Caco-2 (cell line): ENCODE data around the gene STAT3. TPM values are rescaled to one million over a fixed set of nuclear protein-coding genes. Genes with fewer than 3 reads are reported as not detected.
A peak's percentile ranks its signal among the peaks of the same experiment; 100 is the strongest.

Experiments
- BruUV-seq: library from RNA; stranded (reverse); fragments of 400-500 nt; replicated peaks from 2 replicates; lab custom pipeline; 2021; lab: Mats Ljungman, UMichigan
- CTCF ChIA-PET: fragments of 300-600 bp; sonication (Branson Sonifier 250); formaldehyde crosslinking; loops from one replicate; lab custom pipeline; 2022; ENCODE audit warnings: antibody characterized with exemption; lab: Charles Lee
- POLR2A ChIA-PET: fragments of 300-600 bp; sonication (Branson Sonifier 250); formaldehyde crosslinking; loops from one replicate; lab custom pipeline; 2022; ENCODE audit warnings: antibody characterized with exemption; lab: Charles Lee
- DNase-seq, 2 experiments: peaks; one replicate each; pipeline versions ENCODE4 v3.0.0 to v3.0.0-alpha.2; 2020 to 2022
- H3K27me3 ChIP-seq: replicated peaks from 2 replicates; pipeline ENCODE4 v1.6.0; 2011; ENCODE audit warnings: low read length; ENCODE audit not compliant: control insufficient read depth, insufficient read depth
- H3K36me3 ChIP-seq: 2 replicates; pipeline ENCODE4 v1.5.1; 2011; ENCODE audit warnings: low read length; ENCODE audit not compliant: control insufficient read depth, insufficient read depth
- H3K4me1 ChIP-seq: fragments of 250-450 bp; sonication (Bioruptor Pico); 2 replicates; pipeline ENCODE4 v1.5.1; 2020; ENCODE audit warnings: mild to moderate bottlenecking
- H3K4me3 ChIP-seq: 2 replicates; pipeline ENCODE4 v1.5.1; 2011; ENCODE audit warnings: low read depth, mild to moderate bottlenecking, control low read depth, low read length
- H3K9me3 ChIP-seq: fragments of 250-450 bp; sonication (Bioruptor Pico); 2 replicates; pipeline ENCODE4 v1.5.1; 2020; ENCODE audit warnings: mild to moderate bottlenecking, moderate library complexity
- H3K27ac Mint-ChIP-seq: one replicate; pipeline ENCODE4 v1.8.0; 2022; ENCODE audit warnings: mixed read lengths; ENCODE audit not compliant: unreplicated experiment
- H3K27me3 Mint-ChIP-seq: one replicate; pipeline ENCODE4 v1.8.0; 2022; ENCODE audit warnings: mixed read lengths; ENCODE audit not compliant: insufficient read depth, unreplicated experiment
- H3K36me3 Mint-ChIP-seq: one replicate; pipeline ENCODE4 v1.8.0; 2022; ENCODE audit warnings: mild to moderate bottlenecking, mixed read lengths; ENCODE audit not compliant: insufficient read depth, unreplicated experiment
- H3K4me1 Mint-ChIP-seq: one replicate; pipeline ENCODE4 v1.8.0; 2022; ENCODE audit warnings: low read depth, mixed read lengths; ENCODE audit not compliant: unreplicated experiment
- H3K4me3 Mint-ChIP-seq: one replicate; pipeline ENCODE4 v1.8.0; 2022; ENCODE audit warnings: mild to moderate bottlenecking, moderate library complexity, mixed read lengths; ENCODE audit not compliant: unreplicated experiment
- H3K9me3 Mint-ChIP-seq: one replicate; pipeline ENCODE4 v1.8.0; 2022; ENCODE audit warnings: mixed read lengths; ENCODE audit not compliant: unreplicated experiment
- CTCF ChIP-seq, 2 experiments: fragments of 200-600 bp in 1 of 2; IDR thresholded peaks; 1 replicate in 1 of 2; 2 replicates in 1 of 2; pipeline versions ENCODE4 v1.5.1 to v1.8.0; 2011 to 2022; ENCODE audit warnings: antibody characterized with exemption in 1 of 2, control low read depth in 1 of 2, inconsistent platforms in 1 of 2, low read depth in 1 of 2, low read length in 1 of 2, mild to moderate bottlenecking in 1 of 2, moderate library complexity in 1 of 2; ENCODE audit not compliant: insufficient read depth in 1 of 2, severe bottlenecking in 1 of 2, unreplicated experiment in 1 of 2
- intact Hi-C: fragments of 100-400 bp; cut with micrococcal nuclease; formaldehyde crosslinking; loops from one replicate; pipeline ENCODE4 v1.10.0; 2022; ENCODE audit not compliant: unreplicated experiment
- total RNA-seq: library from RNA; stranded (reverse); gene quantifications from 2 replicates; pipeline ENCODE4 v1.2.3, GENCODE V29; 2022

Gene STAT3
- total RNA-seq, 1 experiment from 2014 or later: 73.7 TPM

GRCh38 chr17:42312035-42312284 is 76.3 kb downstream of the STAT3 start:
- ChIA-PET CTCF (interaction anchor here (0.5 kb wide), 1 partner anchor 13 kb away, joined by 3 read pairs; no protein-coding TSS in a partner anchor), POLR2A (no interaction called here)
- no TSS peak for BruUV-seq
- Mint-ChIP-seq H3K27me3 (no peaks in the 10 kb centered on the region), H3K36me3 (peaks cover 59% of the 10 kb centered on the region), H3K9me3 (no peaks in the 10 kb centered on the region), H3K4me3 (no peak overlapping the region), H3K27ac (peak overlapping the region; percentile 33), H3K4me1 (peaks cover 19% of the 10 kb centered on the region)
- peaks cover 17% of the 10 kb centered on the region for H3K4me1 ChIP-seq
- H3K9me3 ChIP-seq: no peaks in the 10 kb centered on the region
- DNase-seq: no peak
- no peak for TF ChIP-seq CTCF (IDR thresholded peaks at IDR 0.05; ENCODE audit: insufficient read depth in 1 of 2, low read depth in 1 of 2, low read length in 1 of 2, severe bottlenecking in 1 of 2, unreplicated experiment in 1 of 2)
- H3K36me3 ChIP-seq: 0 out of 2 replicates have a peak, but pooled peaks cover 3% of the 10 kb centered on the region
- H3K27me3 ChIP-seq: no peaks in the 10 kb centered on the region
- intact Hi-C loops: no loop called here
- no peak overlapping the region for H3K4me3 ChIP-seq

- Mint-ChIP-seq H3K27ac (peak overlapping the region; percentile 33), H3K4me1 (peaks cover 14% of the 10 kb centered on the region), H3K27me3 (no peaks in the 10 kb centered on the region), H3K36me3 (peaks cover 54% of the 10 kb centered on the region), H3K4me3 (no peak overlapping the region), H3K9me3 (no peaks in the 10 kb centered on the region)
- intact Hi-C loops: no loop called here
- TF ChIP-seq CTCF (IDR thresholded peaks at IDR 0.05; ENCODE audit: insufficient read depth in 1 of 2, low read depth in 1 of 2, low read length in 1 of 2, severe bottlenecking in 1 of 2, unreplicated experiment in 1 of 2): no peak
- Histone ChIP-seq H3K4me3 (no peak overlapping the region), H3K27me3 (no peaks in the 10 kb centered on the region), H3K36me3 (0 out of 2 replicates have a peak, but pooled peaks cover 3% of the 10 kb centered on the region), H3K9me3 (no peaks in the 10 kb centered on the region), H3K4me1 (peaks cover 16% of the 10 kb centered on the region)
- ChIA-PET CTCF (interaction anchor here (0.6 kb wide), 1 partner anchor 18 kb away, joined by 3 read pairs; no protein-coding TSS in a partner anchor), POLR2A (no interaction called here)
- BruUV-seq: no TSS peak
- peak; percentile 68 to 78 for DNase-seq
These were observed 76.8 kb downstream of the STAT3 start for GRCh38 chr17:42311240-42312034.

- BruUV-seq: no TSS peak
- Mint-ChIP-seq H3K36me3 (peaks cover 53% of the 10 kb centered on the region), H3K4me3 (no peak overlapping the region), H3K27me3 (no peaks in the 10 kb centered on the region), H3K4me1 (peaks cover 14% of the 10 kb centered on the region), H3K9me3 (no peaks in the 10 kb centered on the region), H3K27ac (peak overlapping the region; percentile 33)
- Histone ChIP-seq H3K9me3 (no peaks in the 10 kb centered on the region), H3K36me3 (0 out of 2 replicates have a peak, but pooled peaks cover 1% of the 10 kb centered on the region), H3K4me3 (no peak overlapping the region), H3K4me1 (peaks cover 16% of the 10 kb centered on the region), H3K27me3 (no peaks in the 10 kb centered on the region)
- intact Hi-C loops: no loop called here
- CTCF ChIA-PET: no interaction called here
- no peak for DNase-seq
- TF ChIP-seq CTCF (IDR thresholded peaks at IDR 0.05; ENCODE audit: insufficient read depth in 1 of 2, low read depth in 1 of 2, low read length in 1 of 2, severe bottlenecking in 1 of 2, unreplicated experiment in 1 of 2): no peak
- POLR2A ChIA-PET: no interaction called here
These were observed 77.4 kb downstream of the STAT3 start for GRCh38 chr17:42310787-42311215.
